H1 (cell line): ENCODE data around the gene MBD5. TPM values are rescaled to one million over a fixed set of nuclear protein-coding genes. Genes with fewer than 3 reads are reported as not detected.

Experiments
- CTCF ChIA-PET: fragments of 300-600 bp; sonication (Branson Sonifier 250); formaldehyde crosslinking; loops from one replicate; lab custom pipeline; 2021; ENCODE audit not compliant: partially characterized antibody; lab: Charles Lee
- POLR2A ChIA-PET: fragments of 300-600 bp; sonication (Branson Sonifier 250); formaldehyde crosslinking; loops from one replicate; lab custom pipeline; 2021; ENCODE audit warnings: inconsistent platforms; ENCODE audit not compliant: partially characterized antibody; lab: Charles Lee
- DNase-seq, 2 experiments: peaks; one replicate each; pipeline versions ENCODE4 v3.0.0 to v3.0.0-alpha.2; 2010 to 2022; ENCODE audit warnings: low spot score in 2 of 2, low read depth in 1 of 2, mixed read lengths in 1 of 2
- FAIRE-seq: peaks from 2 replicates; lab custom pipeline; 2011; peaks lifted over from hg19 to GRCh38; lab: Jason Lieb, UNC
- H2AFZ ChIP-seq: 2 replicates; pipeline ENCODE4 v1.8.1; 2012; ENCODE audit warnings: low read length, inconsistent platforms
- H2AK5ac ChIP-seq: 2 replicates; pipeline ENCODE4 v1.6.1; 2013; ENCODE audit warnings: low read depth, low read length
- H2BK120ac ChIP-seq: replicated peaks from 2 replicates; pipeline ENCODE3; 2013; ENCODE audit warnings: low read depth, low read length, inconsistent platforms
- H2BK12ac ChIP-seq: 2 replicates; pipeline ENCODE4 v1.6.1; 2013; ENCODE audit warnings: low read depth, low read length
- H2BK15ac ChIP-seq: 2 replicates; pipeline ENCODE4 v1.6.1; 2013; ENCODE audit warnings: low read length
- H2BK20ac ChIP-seq: 2 replicates; pipeline ENCODE4 v1.6.1; 2013; ENCODE audit warnings: low read length
- H2BK5ac ChIP-seq: 2 replicates; pipeline ENCODE4 v1.6.1; 2013; ENCODE audit warnings: low read depth, low read length
- H3K14ac ChIP-seq: 2 replicates; pipeline ENCODE4 v1.6.1; 2013; ENCODE audit warnings: inconsistent platforms; ENCODE audit not compliant: insufficient read length
- H3K18ac ChIP-seq: 2 replicates; pipeline ENCODE4 v1.6.1; 2013; ENCODE audit warnings: low read length; ENCODE audit errors: extremely low read depth
- H3K23ac ChIP-seq: 2 replicates; pipeline ENCODE4 v1.6.1; 2013; ENCODE audit warnings: inconsistent platforms; ENCODE audit not compliant: insufficient read length
- H3K23me2 ChIP-seq: 2 replicates; pipeline ENCODE4 v1.6.1; 2013; ENCODE audit warnings: low read depth, low read length
- H3K27ac ChIP-seq: 2 replicates; pipeline ENCODE4 v1.6.1; 2011; ENCODE audit warnings: low read depth, low read length, inconsistent platforms
- H3K27me3 ChIP-seq, 4 experiments: replicated peaks in 1 of 4; 1 replicate in 1 of 4; 2 replicates in 3 of 4; pipeline versions ENCODE4 v1.6.1 to v1.8.1; 2011 to 2013; ENCODE audit warnings: low read length in 3 of 4, mild to moderate bottlenecking in 3 of 4, inconsistent platforms in 2 of 4, mixed read lengths in 2 of 4, moderate library complexity in 1 of 4; ENCODE audit not compliant: control insufficient read depth in 3 of 4, insufficient read depth in 3 of 4; ENCODE audit errors: extremely low read depth in 1 of 4
- H3K36me3 ChIP-seq, 4 experiments: 2 replicates each; pipeline versions ENCODE4 v1.6.1 to v1.8.1; 2011 to 2013; ENCODE audit warnings: mild to moderate bottlenecking in 4 of 4, low read length in 3 of 4, moderate library complexity in 2 of 4, control low read depth in 1 of 4, inconsistent platforms in 1 of 4; ENCODE audit not compliant: insufficient read depth in 4 of 4, control insufficient read depth in 2 of 4
- H3K4ac ChIP-seq: replicated peaks from 2 replicates; pipeline ENCODE3; 2013; ENCODE audit warnings: low read length, low read depth, mixed read lengths, inconsistent platforms; ENCODE audit not compliant: insufficient read length
- H3K4me1 ChIP-seq, 4 experiments: replicated peaks in 1 of 4; 1 replicate in 1 of 4; 2 replicates in 3 of 4; pipeline versions ENCODE4 v1.6.1 to v1.8.1; 2011 to 2013; ENCODE audit warnings: low read length in 3 of 4, inconsistent platforms in 2 of 4, mixed read lengths in 1 of 4; ENCODE audit not compliant: insufficient read depth in 4 of 4, control insufficient read depth in 3 of 4
- H3K4me2 ChIP-seq, 2 experiments: 2 replicates each; pipeline versions ENCODE4 v1.6.1 to v1.8.1; 2011 to 2013; ENCODE audit warnings: low read depth in 2 of 2, low read length in 2 of 2, control low read depth in 1 of 2, inconsistent platforms in 1 of 2, mild to moderate bottlenecking in 1 of 2; ENCODE audit not compliant: insufficient read depth in 1 of 2
- H3K4me3 ChIP-seq, 4 experiments: fragments of 200-600, 300-600 bp in 1 of 4; sonication (generic), shearing (Covaris generic), sonication (Bioruptor Twin) in 1 of 4; 2 replicates each; pipeline versions ENCODE4 v1.5.1 to v1.8.1; 2011 to 2016; ENCODE audit warnings: low read length in 4 of 4, low read depth in 3 of 4, control low read depth in 2 of 4, inconsistent platforms in 2 of 4, mild to moderate bottlenecking in 2 of 4, mixed read lengths in 1 of 4, moderate library complexity in 1 of 4; ENCODE audit not compliant: insufficient read depth in 2 of 4; ENCODE audit errors: extremely low read depth in 1 of 4
- H3K56ac ChIP-seq: replicated peaks from 2 replicates; pipeline ENCODE3; 2013; ENCODE audit warnings: low read depth, mild to moderate bottlenecking, mixed read lengths, low read length, inconsistent platforms; ENCODE audit not compliant: insufficient read length
- H3K79me1 ChIP-seq: 2 replicates; pipeline ENCODE4 v1.6.1; 2013; ENCODE audit warnings: low read depth, low read length, control low read depth
- H3K79me2 ChIP-seq, 2 experiments: 2 replicates each; pipeline versions ENCODE4 v1.6.1 to v1.8.1; 2012 to 2013; ENCODE audit warnings: low read length in 2 of 2, mild to moderate bottlenecking in 2 of 2, inconsistent platforms in 1 of 2; ENCODE audit not compliant: insufficient read depth in 2 of 2, control insufficient read depth in 1 of 2
- H3K9ac ChIP-seq, 4 experiments: replicated peaks in 1 of 4; 1 replicate in 1 of 4; 2 replicates in 3 of 4; pipeline versions ENCODE4 v1.6.1 to v1.8.1; 2011 to 2013; ENCODE audit warnings: low read depth in 3 of 4, low read length in 3 of 4, control low read depth in 2 of 4, mild to moderate bottlenecking in 2 of 4, moderate library complexity in 2 of 4, inconsistent platforms in 1 of 4; ENCODE audit errors: extremely low read depth in 1 of 4
- H3K9me3 ChIP-seq, 2 experiments: 2 replicates each; pipeline versions ENCODE4 v1.6.1 to v1.8.1; 2012 to 2013; ENCODE audit warnings: mild to moderate bottlenecking in 2 of 2, moderate library complexity in 2 of 2, control low read depth in 1 of 2, inconsistent platforms in 1 of 2, low read depth in 1 of 2, low read length in 1 of 2, mixed read lengths in 1 of 2; ENCODE audit not compliant: insufficient read depth in 2 of 2
- H4K20me1 ChIP-seq, 2 experiments: replicated peaks in 1 of 2; 2 replicates each; pipeline versions ENCODE3 to v1.8.1; 2011 to 2013; ENCODE audit warnings: inconsistent platforms in 2 of 2, low read length in 2 of 2, mild to moderate bottlenecking in 1 of 2; ENCODE audit not compliant: insufficient read depth in 2 of 2, control insufficient read depth in 1 of 2
- H4K5ac ChIP-seq: 2 replicates; pipeline ENCODE4 v1.6.1; 2013; ENCODE audit warnings: low read length, low read depth, mixed read lengths, inconsistent platforms; ENCODE audit not compliant: insufficient read length
- H4K8ac ChIP-seq: 2 replicates; pipeline ENCODE4 v1.8.0; 2013; ENCODE audit warnings: mild to moderate bottlenecking, moderate library complexity, low read length, inconsistent platforms; ENCODE audit not compliant: insufficient read depth; ENCODE audit errors: extremely low read depth
- H4K91ac ChIP-seq: replicated peaks from 2 replicates; pipeline ENCODE3; 2013; ENCODE audit warnings: low read length, mixed read lengths, inconsistent platforms; ENCODE audit not compliant: insufficient read length
- BCL11A ChIP-seq, 2 experiments: IDR thresholded peaks; one replicate each; pipeline ENCODE4 v1.6.1; 2011; ENCODE audit warnings: low read depth in 2 of 2, low read length in 2 of 2, mild to moderate bottlenecking in 2 of 2
- CEBPB ChIP-seq: IDR thresholded peaks from 2 replicates; pipeline ENCODE4 v1.6.1; 2012; ENCODE audit warnings: low read depth, low read length
- CTBP2 ChIP-seq: IDR thresholded peaks from 2 replicates; pipeline ENCODE4 v1.7.0; 2011; ENCODE audit warnings: borderline replicate concordance, mild to moderate bottlenecking, moderate library complexity, mixed read lengths, low read length; ENCODE audit not compliant: insufficient read depth, insufficient read length
- EZH2 ChIP-seq: fragments of 200-600 bp; sonication (generic); IDR thresholded peaks from 2 replicates; pipeline ENCODE4 v1.7.1; 2012; ENCODE audit warnings: low read depth, mild to moderate bottlenecking, moderate library complexity, low read length, inconsistent platforms; ENCODE audit not compliant: severe bottlenecking
- JUN ChIP-seq: IDR thresholded peaks from 2 replicates; pipeline ENCODE4 v1.6.1; 2011; ENCODE audit warnings: low read depth, mild to moderate bottlenecking, improper control_type of control experiment, low read length
- JUND ChIP-seq: IDR thresholded peaks from 2 replicates; pipeline ENCODE4 v1.6.1; 2011; ENCODE audit warnings: mild to moderate bottlenecking, improper control_type of control experiment, low read length
- KDM5A ChIP-seq: fragments of 200-600 bp; IDR thresholded peaks from 2 replicates; pipeline ENCODE4 v1.7.1; 2012; ENCODE audit warnings: mild to moderate bottlenecking, low read length, inconsistent platforms, mixed read lengths
- RNF2 ChIP-seq: fragments of 200-900, 300-1000 bp; sonication (generic); IDR thresholded peaks from 2 replicates; pipeline ENCODE4 v1.7.1; 2016; ENCODE audit warnings: borderline replicate concordance, low read depth, mild to moderate bottlenecking, antibody characterized with exemption, low read length; ENCODE audit not compliant: poor library complexity, severe bottlenecking; ENCODE audit errors: missing control alignments
- RXRA ChIP-seq: IDR thresholded peaks from 2 replicates; pipeline ENCODE4 v1.6.1; 2011; ENCODE audit warnings: low read depth, mild to moderate bottlenecking, low read length, moderate library complexity; ENCODE audit not compliant: insufficient read depth
- TAF1 ChIP-seq: IDR thresholded peaks from 2 replicates; pipeline ENCODE4 v1.6.1; 2011; ENCODE audit warnings: mild to moderate bottlenecking, low read depth, low read length
- WGBS, 2 experiments: shearing (Covaris generic) in 1 of 2; methylation state at CpG; one replicate each; pipeline versions ENCODE4 v1.1.6 to v1.1.7; 2013 to 2015; ENCODE audit warnings: low lambda C conversion rate in 2 of 2, mixed read lengths in 2 of 2, inconsistent platforms in 1 of 2, low coverage in 1 of 2, missing lambda C conversion rate in 1 of 2; ENCODE audit not compliant: insufficient replicate concordance in 2 of 2, insufficient coverage in 1 of 2, insufficient read length in 1 of 2; ENCODE audit errors: extremely low coverage in 1 of 2, missing lambda C conversion rate in 1 of 2; 5-methylcytosine and 5-hydroxymethylcytosine counted together
- polyA plus RNA-seq, 7 experiments: library from polyadenylated mRNA; depleted of rRNA in 3 of 7; stranded (reverse) in 5 of 7; unstranded in 2 of 7; fragments of >200 nt in 5 of 7; fragments of 200-250 nt in 2 of 7; gene quantifications; 1 replicate in 5 of 7; 2 replicates in 1 of 7; 4 replicates in 1 of 7; pipeline versions ENCODE4 v1.2.1 to v1.2.3, GENCODE V29; 2011 to 2013; ENCODE audit warnings: missing spikeins in 2 of 7, mixed read lengths in 2 of 7
- total RNA-seq: library from RNA; stranded (reverse); fragmentation: NEBNext Ultra II Directional; extraction: Animal tissue kit (Norgen Biotek cat#: 25700); gene quantifications from 2 replicates; pipeline ENCODE4 v1.2.1, GENCODE V29; 2021
- TF ChIP-seq, protein P1 (sequence below), 3 experiments: IDR thresholded peaks; 1 replicate in 2 of 3; 2 replicates in 1 of 3; pipeline versions ENCODE4 v1.5.1 to v1.6.1; 2011; ENCODE audit warnings: low read length in 3 of 3, mild to moderate bottlenecking in 3 of 3, inconsistent platforms in 2 of 3, low read depth in 1 of 3, moderate library complexity in 1 of 3; ENCODE audit not compliant: insufficient read depth in 1 of 3; ENCODE audit errors: control extremely low read depth in 1 of 3

The MBD5 gene
- total and polyA plus RNA-seq, 2 of the 8 experiments (the other 6 are each of a cell fraction or from before 2014, with no cell fraction given), result 9.7 to 29.4 TPM

DNA sequence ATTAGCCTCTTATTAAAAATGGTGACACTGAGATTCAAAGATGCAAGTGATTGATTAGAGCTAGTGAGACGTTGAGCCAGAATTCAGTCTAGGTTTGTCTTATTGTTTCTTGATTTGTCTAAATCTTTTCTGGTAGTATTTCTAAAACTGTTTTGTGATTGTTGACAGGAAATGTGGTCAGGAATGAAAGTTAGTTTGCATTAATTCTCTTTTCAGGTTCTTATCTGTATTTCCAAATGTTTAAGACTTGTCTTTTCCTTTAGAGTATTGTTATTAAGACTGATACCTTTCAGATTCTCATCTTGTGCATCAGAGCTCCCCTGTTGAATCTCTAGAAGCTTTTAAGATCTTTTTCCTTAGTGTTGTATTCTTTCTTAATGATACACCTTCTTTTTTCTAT is 89.3 kb downstream of the MBD5 start:
- H2AK5ac ChIP-seq, result no peak overlapping the region
- H3K4me3 ChIP-seq, result no peak overlapping the region
- POLR2A ChIA-PET, result interaction anchor here (0.7 kb wide), 1 partner anchor 28 kb away, joined by 3 read pairs; no protein-coding TSS in a partner anchor
- no peak overlapping the region for H3K4me2 ChIP-seq
- H4K91ac ChIP-seq, result no peak overlapping the region
- H3K23ac ChIP-seq, result no peak overlapping the region
- H2BK12ac ChIP-seq, result no peak overlapping the region
- CTCF ChIA-PET, result no interaction called here
- H2BK120ac ChIP-seq, result no peak overlapping the region
- H3K79me2 ChIP-seq, result no peaks in the 10 kb centered on the region
- no peaks in the 10 kb centered on the region for H3K4me1 ChIP-seq
- FAIRE-seq, result no peak
- no peaks in the 10 kb centered on the region for H3K36me3 ChIP-seq
- no peak overlapping the region for H3K18ac ChIP-seq
- no peak overlapping the region for H2BK20ac ChIP-seq
- no peak overlapping the region for H3K27ac ChIP-seq
- H4K5ac ChIP-seq, result no peak overlapping the region
- H3K27me3 ChIP-seq, result no peaks in the 10 kb centered on the region
- WGBS, 2 experiments, result 82% methylated on average over 1 of the region's 1 CpG; no CpG with 5 or more reads in 1 of the 2 experiments
- H4K20me1 ChIP-seq, result no peaks in the 10 kb centered on the region
- no peaks in the 10 kb centered on the region for H3K9me3 ChIP-seq
- no peak overlapping the region for H2AFZ ChIP-seq
- H2BK15ac ChIP-seq, result no peak overlapping the region
- H4K8ac ChIP-seq, result no peak overlapping the region
- H3K14ac ChIP-seq, result no peak overlapping the region
- H3K79me1 ChIP-seq, result no peaks in the 10 kb centered on the region
- H3K56ac ChIP-seq, result no peak overlapping the region
- no peak for DNase-seq
- no peak overlapping the region for H3K9ac ChIP-seq
- no peaks in the 10 kb centered on the region for H3K23me2 ChIP-seq
- H3K4ac ChIP-seq, result no peak overlapping the region
- H2BK5ac ChIP-seq, result no peak overlapping the region
- TF ChIP-seq KDM5A (no peak), BCL11A (IDR thresholded peaks at IDR 0.05; ENCODE audit: low read depth in 2 of 2, low read length in 2 of 2) (no peak), EZH2 (no peak), JUN (no peak), RNF2 (no peak), JUND (no peak), CEBPB (no peak), CTBP2 (no peak), RXRA (no peak), TAF1 (no peak)
- TF ChIP-seq, protein P1, sequence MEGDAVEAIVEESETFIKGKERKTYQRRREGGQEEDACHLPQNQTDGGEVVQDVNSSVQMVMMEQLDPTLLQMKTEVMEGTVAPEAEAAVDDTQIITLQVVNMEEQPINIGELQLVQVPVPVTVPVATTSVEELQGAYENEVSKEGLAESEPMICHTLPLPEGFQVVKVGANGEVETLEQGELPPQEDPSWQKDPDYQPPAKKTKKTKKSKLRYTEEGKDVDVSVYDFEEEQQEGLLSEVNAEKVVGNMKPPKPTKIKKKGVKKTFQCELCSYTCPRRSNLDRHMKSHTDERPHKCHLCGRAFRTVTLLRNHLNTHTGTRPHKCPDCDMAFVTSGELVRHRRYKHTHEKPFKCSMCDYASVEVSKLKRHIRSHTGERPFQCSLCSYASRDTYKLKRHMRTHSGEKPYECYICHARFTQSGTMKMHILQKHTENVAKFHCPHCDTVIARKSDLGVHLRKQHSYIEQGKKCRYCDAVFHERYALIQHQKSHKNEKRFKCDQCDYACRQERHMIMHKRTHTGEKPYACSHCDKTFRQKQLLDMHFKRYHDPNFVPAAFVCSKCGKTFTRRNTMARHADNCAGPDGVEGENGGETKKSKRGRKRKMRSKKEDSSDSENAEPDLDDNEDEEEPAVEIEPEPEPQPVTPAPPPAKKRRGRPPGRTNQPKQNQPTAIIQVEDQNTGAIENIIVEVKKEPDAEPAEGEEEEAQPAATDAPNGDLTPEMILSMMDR (IDR thresholded peaks at IDR 0.05; ENCODE audit: control extremely low read depth in 1 of 3, insufficient read depth in 1 of 3, low read depth in 1 of 3, low read length in 3 of 3), result no peak
